B cell (primary cell): Measurements from ENCODE around the gene VPS41. TPM values are rescaled to one million over a fixed set of nuclear protein-coding genes. Genes with fewer than 3 reads are reported as not detected.

Source experiments
- ATAC-seq: fragments of 200-7000 bp; cut with Tn5 transposase; one replicate; pipeline ENCODE4 v1.10.0; 2021; ENCODE audit warnings: low read depth, mild to moderate bottlenecking, moderate number of reproducible peaks, moderate library complexity
- CTCF ChIA-PET: fragments of 350-600 bp; sonication (Branson Sonifier 250); formaldehyde crosslinking; loops from one replicate; lab custom pipeline; 2021; ENCODE audit warnings: antibody characterized with exemption, inconsistent platforms; lab: Charles Lee
- POLR2A ChIA-PET: fragments of 350-600 bp; sonication (Branson Sonifier 250); formaldehyde crosslinking; loops from one replicate; lab custom pipeline; 2021; ENCODE audit warnings: antibody characterized with exemption; lab: Charles Lee
- DNase-seq: peaks from one replicate; pipeline ENCODE4 v3.0.0; 2013
- H2AFZ ChIP-seq: 2 replicates; pipeline ENCODE4 v1.6.1; 2012; ENCODE audit warnings: mild to moderate bottlenecking, low read depth, low read length; ENCODE audit not compliant: insufficient read depth, poor library complexity, severe bottlenecking
- H3K27ac ChIP-seq, 2 donors: 1 replicate in 1 of 2; 2 replicates in 1 of 2; pipeline ENCODE4 v1.5.1; 2012 to 2013; ENCODE audit warnings: low read length in 2 of 2, mild to moderate bottlenecking in 2 of 2, moderate library complexity in 1 of 2
- H3K27me3 ChIP-seq, 4 experiments: fragments of 200-600 bp in 1 of 4; sonication (generic) in 1 of 4; replicated peaks in 1 of 4; 1 replicate in 2 of 4; 2 replicates in 2 of 4; pipeline versions ENCODE4 v1.6.1 to v1.7.0; 2013 to 2016; ENCODE audit warnings: low read length in 3 of 4, mild to moderate bottlenecking in 2 of 4, mixed read lengths in 1 of 4, moderate library complexity in 1 of 4; ENCODE audit not compliant: insufficient read depth in 4 of 4, control insufficient read depth in 3 of 4; ENCODE audit errors: control extremely low read depth in 1 of 4
- H3K36me3 ChIP-seq, 2 experiments: replicated peaks in 1 of 2; 1 replicate in 1 of 2; 2 replicates in 1 of 2; pipeline versions ENCODE4 v1.6.1 to v1.7.1; 2013; ENCODE audit warnings: low read length in 1 of 2; ENCODE audit not compliant: insufficient read depth in 2 of 2, control insufficient read depth in 1 of 2; ENCODE audit errors: control extremely low read depth in 1 of 2, extremely low read depth in 1 of 2
- H3K4me1 ChIP-seq, 2 donors: fragments of 200-600 bp in 1 of 2; sonication (generic) in 1 of 2; 1 replicate in 1 of 2; 2 replicates in 1 of 2; pipeline versions ENCODE4 v1.5.1 to v1.6.1; 2013 to 2017; ENCODE audit warnings: low read length in 2 of 2; ENCODE audit not compliant: control insufficient read depth in 2 of 2, insufficient read depth in 2 of 2
- H3K4me2 ChIP-seq: replicated peaks from 2 replicates; pipeline ENCODE3; 2012; ENCODE audit warnings: mild to moderate bottlenecking, low read depth, low read length; ENCODE audit not compliant: poor library complexity, severe bottlenecking
- H3K4me3 ChIP-seq, 5 experiments: fragments of 200-600 bp in 1 of 5; sonication (generic) in 1 of 5; 1 replicate in 3 of 5; 2 replicates in 2 of 5; pipeline versions ENCODE4 v1.5.1 to v1.7.0; 2011 to 2016; ENCODE audit warnings: low read length in 4 of 5, mild to moderate bottlenecking in 4 of 5, low read depth in 2 of 5, control low read depth in 1 of 5, moderate library complexity in 1 of 5; ENCODE audit not compliant: insufficient read depth in 1 of 5; ENCODE audit errors: control extremely low read depth in 1 of 5, extremely low read depth in 1 of 5
- H3K79me2 ChIP-seq: fragments of 200-600 bp; sonication (generic); one replicate; pipeline ENCODE4 v1.6.0; 2016; ENCODE audit warnings: low read length; ENCODE audit not compliant: control insufficient read depth, insufficient read depth
- H3K9ac ChIP-seq: fragments of 200-600 bp; sonication (generic); 2 replicates; pipeline ENCODE4 v1.6.1; 2017; ENCODE audit warnings: mild to moderate bottlenecking, low read length, moderate library complexity
- H3K9me3 ChIP-seq, 3 donors: one replicate each; pipeline versions ENCODE4 v1.6.1 to v1.7.1; 2013; ENCODE audit warnings: low read length in 2 of 3; ENCODE audit not compliant: control insufficient read depth in 2 of 3, insufficient read depth in 1 of 3; ENCODE audit errors: control extremely low read depth in 1 of 3
- H4K20me1 ChIP-seq: 2 replicates; pipeline ENCODE4 v1.6.0; 2012; ENCODE audit warnings: mild to moderate bottlenecking, low read length; ENCODE audit not compliant: insufficient read depth, control insufficient read depth, poor library complexity, severe bottlenecking
- H3K27ac Mint-ChIP-seq: one replicate; pipeline ENCODE4 v1.8.0; 2021; ENCODE audit warnings: mixed read lengths
- H3K27me3 Mint-ChIP-seq: one replicate; pipeline ENCODE4 v1.8.0; 2021; ENCODE audit warnings: mixed read lengths
- H3K4me1 Mint-ChIP-seq: one replicate; pipeline ENCODE4 v1.8.0; 2021; ENCODE audit warnings: mixed read lengths
- H3K4me3 Mint-ChIP-seq: one replicate; pipeline ENCODE4 v1.8.0; 2021; ENCODE audit warnings: mixed read lengths
- H3K9me3 Mint-ChIP-seq: one replicate; pipeline ENCODE4 v1.8.0; 2022; ENCODE audit warnings: mixed read lengths; ENCODE audit not compliant: insufficient read depth
- CTCF ChIP-seq: fragments of 200-600 bp; IDR thresholded peaks from one replicate; pipeline ENCODE4 v1.8.0; 2022; ENCODE audit warnings: antibody characterized with exemption, mild to moderate bottlenecking
- EZH2 ChIP-seq: IDR thresholded peaks from 2 replicates; pipeline ENCODE4 v1.6.1; 2012; ENCODE audit warnings: borderline replicate concordance, low read depth, mild to moderate bottlenecking, moderate library complexity, low read length; ENCODE audit not compliant: insufficient read depth, poor library complexity, severe bottlenecking
- whole genome bisulfite sequencing: methylation state at CpG from one replicate; pipeline ENCODE4 v1.1.5; 2013; ENCODE audit warnings: missing lambda C conversion rate; ENCODE audit not compliant: insufficient coverage; 5-methylcytosine and 5-hydroxymethylcytosine counted together
- intact Hi-C: fragments of 100-400 bp; cut with micrococcal nuclease; formaldehyde crosslinking; loops from one replicate; pipeline ENCODE4 v1.10.0; 2022
- polyA plus RNA-seq: library from polyadenylated mRNA; depleted of rRNA; stranded (reverse); fragments of >200 nt; gene quantifications from 2 replicates; pipeline ENCODE4 v1.2.3, GENCODE V29; 2012
- total RNA-seq, 2 donors: library from RNA; stranded (reverse); fragments of 120-200 nt in 1 of 2; gene quantifications; 1 replicate in 1 of 2; 2 replicates in 1 of 2; pipeline versions ENCODE4 v1.2.3 to v1.2.4, GENCODE V29; 2013 to 2022

VPS41 gene
- total and polyA plus RNA-seq, 2 donors (not counting 1 experiment from before 2014, with no cell fraction given) = 9.3 to 114 TPM

- CTCF ChIA-PET = no interaction called here
- TF ChIP-seq CTCF = no peak
- TF ChIP-seq EZH2 = no peak
- no peak for ATAC-seq
These were observed 88.4 kb downstream of the VPS41 start for GRCh38 chr7:38820571-38820970.

GRCh38 chr7:38819463-38819862 is 89.5 kb downstream of the VPS41 start:
- POLR2A ChIA-PET = no interaction called here
- H3K27me3 Mint-ChIP-seq = no peaks in the 10 kb centered on the region
- CTCF ChIA-PET = no interaction called here
- no peaks in the 10 kb centered on the region for H3K4me1 ChIP-seq
- H3K4me1 Mint-ChIP-seq = no peaks in the 10 kb centered on the region
- H2AFZ ChIP-seq = no peak overlapping the region
- peaks cover 2 to 29% of the 10 kb centered on the region in 2 experiments for H3K36me3 ChIP-seq
- H3K27ac Mint-ChIP-seq = no peak overlapping the region
- DNase-seq (no peak), ATAC-seq (no peak)
- no peaks in the 10 kb centered on the region for H4K20me1 ChIP-seq
- H3K4me3 Mint-ChIP-seq = no peak overlapping the region
- peaks cover 0 to 9% (median 0%) of the 10 kb centered on the region in 3 donors for H3K9me3 ChIP-seq
- intact Hi-C loops = no loop called here
- no peak overlapping the region for H3K27ac ChIP-seq
- 37% methylated on average over 2 of the region's 2 CpGs for WGBS
- H3K4me3 ChIP-seq = no peak overlapping the region
- TF ChIP-seq EZH2 (no peak), CTCF (no peak)
- H3K4me2 ChIP-seq = no peak overlapping the region
- H3K79me2 ChIP-seq = peaks cover 4% of the 10 kb centered on the region
- H3K9me3 Mint-ChIP-seq = peaks cover 2% of the 10 kb centered on the region
- H3K27me3 ChIP-seq = no peaks in the 10 kb centered on the region
- no peak overlapping the region for H3K9ac ChIP-seq

More at GRCh38 chr7:38820571-38820970, 88.4 kb downstream of the VPS41 start:
- Histone ChIP-seq H3K4me2 (no peak overlapping the region), H4K20me1 (peaks cover 3% of the 10 kb centered on the region), H3K27ac (no peak overlapping the region), H3K4me3 (no peak overlapping the region), H3K9ac (no peak overlapping the region), H2AFZ (no peak overlapping the region), H3K4me1 (peaks cover under 1% of the 10 kb centered on the region in 2 donors), H3K27me3 (no peaks in the 10 kb centered on the region), H3K36me3 (peaks cover 2 to 25% of the 10 kb centered on the region in 2 experiments), H3K79me2 (peaks cover 7% of the 10 kb centered on the region), H3K9me3 (peaks cover 0 to 9% (median 0%) of the 10 kb centered on the region in 3 donors)
- H3K4me3 Mint-ChIP-seq = no peak overlapping the region
- peaks cover 2% of the 10 kb centered on the region for H3K9me3 Mint-ChIP-seq
- DNase-seq = no peak
- intact Hi-C loops = no loop called here
- H3K27ac Mint-ChIP-seq = no peak overlapping the region
- WGBS = no CpG with 5 or more reads among the region's 4 CpGs
- peaks cover 6% of the 10 kb centered on the region for H3K4me1 Mint-ChIP-seq
- POLR2A ChIA-PET = no interaction called here
- H3K27me3 Mint-ChIP-seq = no peaks in the 10 kb centered on the region
